ENCODE results near the gene RPS4Y1.

DNA sequence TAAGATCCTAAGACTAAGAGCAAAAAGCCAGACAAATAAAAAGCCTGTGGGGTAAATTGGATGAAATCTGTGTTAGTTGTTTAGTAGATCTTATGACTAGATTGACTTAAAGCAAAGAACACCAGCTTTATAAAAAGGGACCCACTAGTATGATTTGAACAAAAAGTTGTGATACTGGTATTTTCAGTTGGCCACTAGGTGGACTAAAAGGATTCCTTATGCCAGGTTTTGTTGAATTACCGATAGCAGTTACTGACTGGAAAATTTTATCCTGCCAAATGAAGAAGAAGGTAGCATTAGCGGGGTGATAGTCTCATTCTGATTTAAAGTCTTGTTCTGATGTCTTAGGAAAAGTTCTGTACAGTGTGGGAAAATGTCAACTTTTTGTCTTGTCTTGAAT lies 41.2 kb upstream of the RPS4Y1 start:
- TF ChIP-seq BHLHE40 (IDR thresholded peaks at IDR 0.05; ENCODE audit: borderline replicate concordance) = no peak
- no peak for TF ChIP-seq L3MBTL2 (conservative IDR thresholded peaks at IDR 0.05)
- no peak for TF ChIP-seq FOXK2 (IDR thresholded peaks at IDR 0.05)
- no peak for TF ChIP-seq FOXM1 (IDR thresholded peaks at IDR 0.05; ENCODE audit: borderline replicate concordance)
- TF ChIP-seq TARDBP (IDR thresholded peaks at IDR 0.05) = no peak
- no peak for TF ChIP-seq SP1 (IDR thresholded peaks at IDR 0.05)
- TF ChIP-seq SUZ12 (IDR thresholded peaks at IDR 0.05) = no peak
- no peak for TF ChIP-seq ZNF384 (IDR thresholded peaks at IDR 0.05)
- no peak for TF ChIP-seq FOXA1 (IDR thresholded peaks at IDR 0.05)
